ENCODE data around the gene CTNNA2.

Gene CTNNA2

DNA sequence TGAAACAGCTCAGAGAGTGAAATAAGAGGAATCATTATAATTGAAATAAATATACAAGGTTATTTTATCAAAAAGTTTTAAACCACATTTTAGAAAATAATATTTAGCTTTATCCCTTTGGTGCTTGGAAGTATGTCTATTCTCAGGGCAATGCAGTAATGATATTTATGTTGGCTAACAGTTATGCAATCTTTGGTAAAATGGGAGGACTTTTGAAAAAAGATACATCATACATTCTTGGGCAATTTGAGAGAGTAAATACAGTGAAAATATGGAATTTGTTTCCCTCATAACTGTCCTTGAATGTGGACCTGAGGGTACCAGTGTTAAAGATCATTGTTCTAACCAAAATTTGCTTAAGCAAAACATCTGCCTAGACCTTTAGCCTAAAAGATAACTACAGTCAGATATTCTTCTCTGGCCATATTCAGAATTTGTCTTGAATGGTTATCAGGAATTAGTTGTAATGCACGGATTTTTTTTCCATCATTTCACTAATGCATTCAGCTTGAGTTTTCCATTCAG, 654.5 kb downstream of the CTNNA2 start:
- TF ChIP-seq, protein P1, sequence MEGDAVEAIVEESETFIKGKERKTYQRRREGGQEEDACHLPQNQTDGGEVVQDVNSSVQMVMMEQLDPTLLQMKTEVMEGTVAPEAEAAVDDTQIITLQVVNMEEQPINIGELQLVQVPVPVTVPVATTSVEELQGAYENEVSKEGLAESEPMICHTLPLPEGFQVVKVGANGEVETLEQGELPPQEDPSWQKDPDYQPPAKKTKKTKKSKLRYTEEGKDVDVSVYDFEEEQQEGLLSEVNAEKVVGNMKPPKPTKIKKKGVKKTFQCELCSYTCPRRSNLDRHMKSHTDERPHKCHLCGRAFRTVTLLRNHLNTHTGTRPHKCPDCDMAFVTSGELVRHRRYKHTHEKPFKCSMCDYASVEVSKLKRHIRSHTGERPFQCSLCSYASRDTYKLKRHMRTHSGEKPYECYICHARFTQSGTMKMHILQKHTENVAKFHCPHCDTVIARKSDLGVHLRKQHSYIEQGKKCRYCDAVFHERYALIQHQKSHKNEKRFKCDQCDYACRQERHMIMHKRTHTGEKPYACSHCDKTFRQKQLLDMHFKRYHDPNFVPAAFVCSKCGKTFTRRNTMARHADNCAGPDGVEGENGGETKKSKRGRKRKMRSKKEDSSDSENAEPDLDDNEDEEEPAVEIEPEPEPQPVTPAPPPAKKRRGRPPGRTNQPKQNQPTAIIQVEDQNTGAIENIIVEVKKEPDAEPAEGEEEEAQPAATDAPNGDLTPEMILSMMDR (IDR thresholded peaks at IDR 0.05; ENCODE audit: control insufficient read depth, insufficient read depth, low read depth, low read length, missing control alignments) = no peak
- H3K4me3 ChIP-seq (ENCODE audit: control insufficient read depth, low read depth, low read length) = no peak overlapping the region
- no peak for DNase-seq (ENCODE audit: low read depth)

GRCh38 chr2:80168037-80168436, 655.2 kb downstream of the CTNNA2 start:
- TF ChIP-seq, protein P1 (IDR thresholded peaks at IDR 0.05; ENCODE audit: control insufficient read depth, insufficient read depth, low read depth, low read length, missing control alignments) = no peak
- DNase-seq (ENCODE audit: low read depth) = no peak
- no peak overlapping the region for H3K4me3 ChIP-seq (ENCODE audit: control insufficient read depth, low read depth, low read length)

GRCh38 chr2:80168801-80169200, 656.0 kb downstream of the CTNNA2 start:
- no peak overlapping the region for H3K4me3 ChIP-seq (ENCODE audit: control insufficient read depth, low read depth, low read length)
- no peak for DNase-seq (ENCODE audit: low read depth)
- TF ChIP-seq, protein P1 (IDR thresholded peaks at IDR 0.05; ENCODE audit: control insufficient read depth, insufficient read depth, low read depth, low read length, missing control alignments) = no peak

DNA sequence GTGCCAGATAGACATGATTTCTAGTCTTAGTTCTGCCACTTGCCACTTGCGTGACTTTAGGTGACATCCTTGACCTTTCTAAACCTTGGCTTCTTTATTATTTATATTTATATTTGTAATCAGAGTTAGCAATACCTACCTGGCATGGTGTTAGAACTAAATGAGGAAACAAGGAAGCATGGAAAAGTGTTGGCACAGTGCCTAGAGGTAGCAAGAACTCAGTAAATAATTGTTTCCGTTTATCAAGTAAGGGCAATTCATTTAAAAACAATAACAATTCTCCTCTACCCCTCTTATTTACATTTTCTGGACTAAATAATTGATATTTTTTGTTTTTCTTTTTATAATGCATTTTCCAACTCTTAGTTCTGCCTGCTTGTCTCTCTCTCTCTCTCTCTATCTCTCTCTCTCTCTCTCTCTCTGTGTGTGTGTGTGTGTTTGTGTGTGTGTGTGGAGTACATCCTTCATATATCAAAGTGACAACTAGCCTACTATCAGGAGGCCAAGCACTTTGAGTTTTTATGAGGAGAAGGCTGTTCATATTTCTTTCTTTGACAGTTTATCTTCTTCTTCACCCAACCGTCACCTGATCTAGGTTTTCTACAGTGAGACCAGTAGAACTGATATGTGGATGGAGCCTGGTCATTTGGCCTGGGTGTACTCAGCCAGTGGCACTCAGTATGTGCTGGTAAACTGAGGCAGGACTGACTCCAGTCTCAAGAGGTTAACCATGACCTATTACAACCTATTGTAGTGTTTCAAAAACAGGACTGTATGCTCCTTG, 657.2 kb downstream of the CTNNA2 start:
- no peak for DNase-seq (ENCODE audit: low read depth)
- no peak overlapping the region for H3K4me3 ChIP-seq (ENCODE audit: control insufficient read depth, low read depth, low read length)
- TF ChIP-seq, protein P1 (IDR thresholded peaks at IDR 0.05; ENCODE audit: control insufficient read depth, insufficient read depth, low read depth, low read length, missing control alignments) = no peak

GRCh38 chr2:80185091-80185490, 672.2 kb downstream of the CTNNA2 start:
- no peak for DNase-seq (ENCODE audit: low read depth)
- TF ChIP-seq, protein P1 (IDR thresholded peaks at IDR 0.05; ENCODE audit: control insufficient read depth, insufficient read depth, low read depth, low read length, missing control alignments) = no peak
- no peak overlapping the region for H3K4me3 ChIP-seq (ENCODE audit: control insufficient read depth, low read depth, low read length)

DNA sequence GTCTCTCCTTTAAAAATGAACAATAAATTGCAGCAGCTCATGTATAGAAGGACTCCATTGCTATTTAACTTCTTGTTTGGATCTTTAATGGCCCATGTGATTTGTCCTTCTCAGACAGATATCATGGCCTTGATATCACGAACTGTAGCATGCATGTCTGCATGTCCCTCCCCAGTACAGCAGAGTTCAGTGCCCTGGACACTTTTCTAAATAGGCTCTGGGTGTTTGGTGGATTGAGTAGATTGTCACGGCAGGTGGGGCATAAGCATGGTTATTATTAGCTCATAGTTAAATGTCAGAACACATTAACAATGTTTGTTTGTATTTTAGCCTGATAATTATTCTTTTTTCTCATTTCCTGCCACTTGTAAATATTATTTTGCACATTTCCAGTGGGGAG, 673.4 kb downstream of the CTNNA2 start:
- DNase-seq (ENCODE audit: low read depth) = no peak
- TF ChIP-seq, protein P1 (IDR thresholded peaks at IDR 0.05; ENCODE audit: control insufficient read depth, insufficient read depth, low read depth, low read length, missing control alignments) = no peak
- no peak overlapping the region for H3K4me3 ChIP-seq (ENCODE audit: control insufficient read depth, low read depth, low read length)
